Umbilical cord (tissue), 2 donors: Measurements from ENCODE around the gene EFNB3. TPM values are rescaled to one million over a fixed set of nuclear protein-coding genes. Genes with fewer than 3 reads are reported as not detected.

Source experiments
- DNase-seq: peaks from one replicate; pipeline ENCODE4 v3.0.0-alpha.2; 2015; ENCODE audit warnings: low spot score
- total RNA-seq: library from RNA; depleted of rRNA; stranded (reverse); fragments of >200 nt; gene quantifications from one replicate; pipeline ENCODE4 v1.2.3, GENCODE V29; 2014; ENCODE audit warnings: low replicate concordance; ENCODE audit not compliant: insufficient read depth

Gene EFNB3
- total RNA-seq, 1 donor from 2014 or later, result 1.9 TPM

DNA sequence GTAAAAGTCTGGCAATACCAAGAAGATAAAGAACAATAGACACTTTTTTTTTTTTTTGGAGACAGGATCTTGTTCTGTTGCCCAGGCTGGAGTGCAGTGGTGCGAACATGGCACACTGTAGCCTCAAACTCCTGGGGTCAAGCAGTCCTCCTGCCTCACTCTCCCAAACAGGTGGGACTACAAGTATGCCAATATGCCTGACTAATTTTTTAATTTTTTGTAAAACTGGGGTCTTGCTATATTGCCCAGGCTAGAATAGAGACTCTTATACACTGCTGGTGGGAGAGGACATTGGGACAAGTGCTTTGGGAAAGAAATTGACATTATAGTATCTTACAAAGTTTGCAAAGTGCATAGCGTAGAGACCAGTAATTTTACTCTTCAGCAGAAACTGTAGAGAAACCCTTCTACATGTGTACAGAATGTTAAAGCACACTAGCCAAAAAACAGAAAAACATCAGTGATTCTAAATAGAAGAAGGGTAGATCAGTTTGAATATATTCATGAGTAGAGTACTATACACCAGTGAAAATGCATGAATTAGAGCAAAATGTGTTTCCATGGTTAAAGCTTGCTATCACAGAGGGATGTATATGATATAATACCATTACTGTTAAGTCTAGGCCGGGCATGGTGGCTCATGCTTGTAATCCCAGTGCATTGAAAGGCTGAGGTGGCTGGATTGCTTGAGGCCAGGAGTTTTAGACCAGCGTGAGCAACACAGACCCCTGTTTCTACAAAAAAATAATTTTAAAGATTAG, 7.0 kb upstream of the EFNB3 start:
- no peak for DNase-seq

DNA sequence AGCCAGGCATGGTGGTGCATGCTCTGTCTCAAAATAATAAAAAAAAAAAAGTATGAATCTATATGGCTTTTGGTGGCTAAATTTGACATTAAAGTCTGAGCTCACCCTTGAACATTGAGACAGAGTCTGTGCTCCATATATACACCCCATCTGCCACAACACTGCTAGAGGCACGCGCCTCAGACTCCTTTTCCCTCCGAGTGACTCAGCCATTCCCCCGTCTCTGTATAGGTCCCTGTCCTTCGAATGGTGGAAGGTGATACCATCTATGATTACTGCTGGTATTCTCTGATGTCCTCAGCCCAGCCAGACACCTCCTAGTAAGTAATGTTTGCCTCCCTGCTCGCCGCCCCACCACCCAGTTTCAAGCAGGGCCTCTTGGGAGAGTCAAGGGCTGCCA, 4.5 kb upstream of the EFNB3 start:
- DNase-seq, result no peak

DNA sequence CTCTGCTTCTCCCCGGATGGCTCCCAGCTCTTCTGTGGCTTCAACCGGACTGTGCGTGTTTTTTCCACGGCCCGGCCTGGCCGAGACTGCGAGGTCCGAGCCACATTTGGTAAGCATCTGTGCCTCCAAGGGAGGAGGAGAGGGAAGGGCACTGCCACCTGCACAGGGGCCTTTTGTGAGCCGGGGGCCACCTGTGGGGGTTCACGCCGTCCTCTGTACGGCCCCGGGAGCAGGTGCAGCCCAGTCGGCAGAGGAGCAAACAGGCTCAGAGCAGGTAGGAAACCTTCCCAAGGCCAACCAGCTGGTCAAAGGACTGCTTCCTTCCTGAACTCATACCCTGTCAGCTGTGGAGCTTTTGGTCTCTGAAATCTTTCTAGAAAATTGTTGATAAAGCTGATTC, 3.3 kb upstream of the EFNB3 start:
- DNase-seq, result no peak

DNA sequence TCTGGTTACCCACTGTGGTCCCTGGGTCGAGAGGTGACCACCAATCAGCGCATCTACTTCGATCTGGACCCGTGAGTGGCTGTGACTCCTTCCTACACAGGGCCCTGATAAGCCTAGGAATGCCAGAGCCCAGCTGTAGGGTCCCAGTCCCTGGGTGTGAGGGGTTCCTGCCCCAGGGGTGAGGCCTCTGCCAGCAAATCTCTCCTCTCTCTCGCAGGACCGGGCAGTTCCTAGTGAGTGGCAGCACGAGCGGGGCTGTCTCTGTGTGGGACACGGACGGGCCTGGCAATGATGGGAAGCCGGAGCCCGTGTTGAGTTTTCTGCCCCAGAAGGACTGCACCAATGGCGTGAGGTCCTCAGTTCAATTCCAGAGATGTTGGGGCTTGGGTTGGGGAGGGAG, 2.2 kb upstream of the EFNB3 start:
- DNase-seq, result no peak

DNA sequence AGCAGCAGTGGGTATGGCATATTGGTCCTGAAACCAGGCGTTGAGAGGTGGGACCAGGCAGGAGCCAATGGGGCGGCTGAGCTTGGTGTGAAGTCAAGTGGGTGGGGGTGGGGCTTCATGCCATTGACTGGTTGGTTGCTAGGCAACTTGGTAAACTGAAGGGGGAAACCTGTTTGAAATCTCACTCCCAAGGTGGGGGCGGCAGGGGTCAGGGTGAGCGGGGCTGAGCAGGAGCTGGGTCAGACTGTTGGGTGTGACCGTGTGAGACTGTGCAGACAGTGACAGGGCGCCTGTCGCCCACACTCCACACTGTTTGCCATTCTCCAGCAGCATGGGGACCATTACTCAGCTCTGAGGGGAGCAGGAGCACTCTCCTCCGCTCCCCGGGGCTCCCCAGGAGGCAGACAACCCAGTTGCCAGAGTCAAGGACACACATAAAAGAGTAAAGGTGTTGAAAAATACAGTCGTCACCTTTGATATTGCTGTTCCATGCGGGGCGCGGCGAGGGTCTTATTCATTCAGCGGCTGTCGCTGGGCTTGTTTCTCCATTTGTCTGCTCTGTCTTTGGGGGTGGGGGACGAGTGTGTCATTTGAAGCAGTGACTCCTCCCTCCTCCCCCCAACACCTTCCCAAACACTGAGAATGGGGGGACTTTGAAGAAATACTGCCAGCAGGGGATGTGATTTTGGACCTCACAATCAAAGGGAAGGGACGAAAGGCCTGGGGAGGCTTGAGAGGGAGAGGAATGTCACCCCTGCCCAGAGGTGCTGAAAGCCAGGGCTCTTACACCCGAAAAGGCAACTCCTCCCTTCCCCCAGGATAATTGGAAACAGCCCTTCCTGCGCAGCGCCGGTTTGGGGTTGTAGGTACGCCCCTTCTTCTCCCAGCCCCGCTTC, 1.2 kb upstream of the EFNB3 start:
- peak; percentile 80 for DNase-seq

DNA sequence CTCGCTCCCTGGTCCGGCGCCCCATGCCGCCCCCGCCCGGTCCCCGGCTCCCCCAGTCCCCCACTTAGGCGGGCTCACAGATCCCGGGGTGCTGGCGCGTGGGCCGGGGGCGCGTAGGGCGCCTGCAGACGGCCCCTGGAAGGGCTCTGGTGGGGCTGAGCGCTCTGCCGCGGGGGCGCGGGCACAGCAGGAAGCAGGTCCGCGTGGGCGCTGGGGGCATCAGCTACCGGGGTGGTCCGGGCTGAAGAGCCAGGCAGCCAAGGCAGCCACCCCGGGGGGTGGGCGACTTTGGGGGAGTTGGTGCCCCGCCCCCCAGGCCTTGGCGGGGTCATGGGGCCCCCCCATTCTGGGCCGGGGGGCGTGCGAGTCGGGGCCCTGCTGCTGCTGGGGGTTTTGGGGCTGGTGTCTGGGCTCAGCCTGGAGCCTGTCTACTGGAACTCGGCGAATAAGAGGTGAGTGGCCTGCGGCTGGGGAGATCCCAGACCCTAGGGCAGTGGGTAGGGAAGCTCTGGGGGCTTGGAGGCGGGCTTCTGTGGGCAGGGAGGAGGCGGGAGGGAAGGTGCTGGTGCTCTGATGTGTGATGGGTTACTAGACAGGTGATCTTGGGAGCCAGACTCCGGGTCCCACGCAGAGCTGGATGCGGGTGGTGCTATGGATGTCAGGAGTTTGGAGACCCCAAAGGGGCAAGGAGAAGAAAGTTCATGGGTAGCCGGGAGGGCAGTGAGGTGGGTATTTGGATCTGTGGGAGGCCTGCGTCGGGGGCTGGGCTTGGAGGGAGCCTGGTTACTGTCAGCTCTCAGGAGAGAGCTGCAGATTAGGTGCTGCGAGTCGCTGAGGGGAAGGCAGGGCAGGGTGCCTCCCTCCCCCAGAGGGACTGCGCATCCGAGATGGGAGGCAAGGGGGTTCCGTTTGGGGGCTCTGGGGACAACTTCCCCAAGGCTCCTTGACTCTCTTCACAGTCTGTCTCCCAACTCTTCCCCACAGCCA, 560 bp downstream of the EFNB3 start:
- DNase-seq, result peak; percentile 65

DNA sequence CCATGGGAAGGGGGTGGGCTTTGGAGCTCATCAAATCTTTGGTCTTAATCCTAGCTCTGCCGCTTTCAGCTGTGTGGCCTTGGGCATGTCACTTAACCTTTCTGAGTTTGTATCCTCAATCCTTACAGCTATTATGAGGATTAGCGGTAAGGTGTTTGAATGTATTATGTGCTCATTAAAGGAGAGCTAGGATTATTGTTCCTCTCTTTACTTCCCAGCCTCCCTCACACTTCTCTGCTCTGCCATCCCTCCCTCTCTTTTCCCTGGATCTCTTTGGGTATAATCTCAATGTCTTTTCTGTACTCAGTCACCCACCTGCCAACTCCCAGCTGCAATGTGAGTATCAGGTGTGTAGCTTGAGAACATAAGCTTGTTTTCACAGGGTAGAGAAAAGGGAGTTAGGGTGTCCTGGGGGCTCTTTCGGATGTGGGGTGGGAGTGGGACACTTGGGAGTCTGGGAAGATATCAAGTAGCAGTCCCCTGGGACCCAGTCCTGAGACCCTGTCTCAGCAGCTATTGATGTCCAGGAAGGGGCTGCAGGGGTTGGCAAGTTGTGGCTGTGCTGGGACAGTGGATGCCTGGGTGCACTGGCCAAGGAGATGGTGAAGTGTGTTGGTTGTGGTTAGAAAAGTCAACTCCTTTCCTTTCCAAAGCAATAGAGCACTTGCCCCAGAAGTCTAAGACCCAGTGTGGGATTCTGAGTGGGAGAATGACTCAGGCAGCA, 1.8 kb downstream of the EFNB3 start:
- no peak for DNase-seq

DNA sequence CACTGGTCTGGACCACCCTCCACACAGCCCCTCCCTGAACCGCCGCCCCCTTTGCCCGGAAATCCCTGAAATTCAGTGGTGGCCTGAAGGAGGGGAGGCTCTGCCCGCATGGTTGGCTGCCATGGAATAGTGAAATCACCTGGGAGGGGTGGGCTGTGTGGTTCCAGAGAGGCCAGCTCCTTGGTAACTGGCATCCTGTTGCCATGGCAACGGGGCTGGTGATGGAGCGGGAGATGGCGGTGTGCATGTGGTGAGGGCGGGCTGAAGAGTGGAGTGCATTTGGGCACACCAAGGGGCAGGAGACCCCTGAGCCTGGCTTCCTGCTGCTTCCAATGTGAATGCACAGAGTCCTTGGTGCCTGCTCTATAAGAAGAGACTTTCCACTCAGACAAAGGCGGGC, 2.4 kb downstream of the EFNB3 start:
- DNase-seq, result no peak

DNA sequence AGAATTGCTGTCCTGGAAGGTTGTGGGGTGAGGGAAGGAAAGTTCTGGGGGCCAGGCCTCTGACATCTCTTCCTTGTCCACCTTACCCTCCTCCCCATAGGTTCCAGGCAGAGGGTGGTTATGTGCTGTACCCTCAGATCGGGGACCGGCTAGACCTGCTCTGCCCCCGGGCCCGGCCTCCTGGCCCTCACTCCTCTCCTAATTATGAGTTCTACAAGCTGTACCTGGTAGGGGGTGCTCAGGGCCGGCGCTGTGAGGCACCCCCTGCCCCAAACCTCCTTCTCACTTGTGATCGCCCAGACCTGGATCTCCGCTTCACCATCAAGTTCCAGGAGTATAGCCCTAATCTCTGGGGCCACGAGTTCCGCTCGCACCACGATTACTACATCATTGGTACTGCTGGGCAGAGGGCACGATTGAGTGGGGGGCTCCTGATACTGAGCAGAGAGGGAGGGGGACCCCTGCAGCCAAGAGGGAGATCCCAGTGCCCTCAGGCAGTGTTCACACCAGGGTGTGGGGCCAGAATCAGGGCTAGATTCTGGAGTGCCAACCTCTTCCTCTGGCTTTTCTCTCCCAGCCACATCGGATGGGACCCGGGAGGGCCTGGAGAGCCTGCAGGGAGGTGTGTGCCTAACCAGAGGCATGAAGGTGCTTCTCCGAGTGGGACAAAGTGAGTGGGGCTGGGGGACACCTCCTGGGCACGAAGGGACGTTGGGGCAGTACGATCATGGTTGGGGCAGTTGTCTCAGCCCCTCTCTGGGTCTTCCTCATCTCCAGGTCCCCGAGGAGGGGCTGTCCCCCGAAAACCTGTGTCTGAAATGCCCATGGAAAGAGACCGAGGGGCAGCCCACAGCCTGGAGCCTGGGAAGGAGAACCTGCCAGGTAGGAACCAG, 3.1 kb downstream of the EFNB3 start:
- no peak for DNase-seq

DNA sequence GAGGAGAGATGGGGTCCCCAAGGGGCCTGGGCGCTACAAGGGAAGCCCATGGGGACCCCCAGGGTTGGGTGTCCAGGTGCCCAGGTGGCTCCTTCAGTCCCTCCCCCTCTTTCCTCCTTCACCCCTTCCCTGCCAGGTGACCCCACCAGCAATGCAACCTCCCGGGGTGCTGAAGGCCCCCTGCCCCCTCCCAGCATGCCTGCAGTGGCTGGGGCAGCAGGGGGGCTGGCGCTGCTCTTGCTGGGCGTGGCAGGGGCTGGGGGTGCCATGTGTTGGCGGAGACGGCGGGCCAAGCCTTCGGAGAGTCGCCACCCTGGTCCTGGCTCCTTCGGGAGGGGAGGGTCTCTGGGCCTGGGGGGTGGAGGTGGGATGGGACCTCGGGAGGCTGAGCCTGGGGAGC, 4.0 kb downstream of the EFNB3 start:
- no peak for DNase-seq

DNA sequence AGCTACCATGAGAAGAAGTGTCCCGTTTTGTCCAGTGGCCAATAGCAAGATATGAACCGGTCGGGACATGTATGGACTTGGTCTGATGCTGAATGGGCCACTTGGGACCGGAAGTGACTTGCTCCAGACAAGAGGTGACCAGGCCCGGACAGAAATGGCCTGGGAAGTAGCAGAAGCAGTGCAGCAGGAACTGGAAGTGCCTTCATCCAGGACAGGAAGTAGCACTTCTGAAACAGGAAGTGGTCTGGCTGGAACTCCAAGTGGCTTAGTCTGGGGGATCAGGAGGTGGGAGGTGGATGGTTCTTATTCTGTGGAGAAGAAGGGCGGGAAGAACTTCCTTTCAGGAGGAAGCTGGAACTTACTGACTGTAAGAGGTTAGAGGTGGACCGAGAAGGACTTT, 5.3 kb downstream of the EFNB3 start:
- no peak for DNase-seq

DNA sequence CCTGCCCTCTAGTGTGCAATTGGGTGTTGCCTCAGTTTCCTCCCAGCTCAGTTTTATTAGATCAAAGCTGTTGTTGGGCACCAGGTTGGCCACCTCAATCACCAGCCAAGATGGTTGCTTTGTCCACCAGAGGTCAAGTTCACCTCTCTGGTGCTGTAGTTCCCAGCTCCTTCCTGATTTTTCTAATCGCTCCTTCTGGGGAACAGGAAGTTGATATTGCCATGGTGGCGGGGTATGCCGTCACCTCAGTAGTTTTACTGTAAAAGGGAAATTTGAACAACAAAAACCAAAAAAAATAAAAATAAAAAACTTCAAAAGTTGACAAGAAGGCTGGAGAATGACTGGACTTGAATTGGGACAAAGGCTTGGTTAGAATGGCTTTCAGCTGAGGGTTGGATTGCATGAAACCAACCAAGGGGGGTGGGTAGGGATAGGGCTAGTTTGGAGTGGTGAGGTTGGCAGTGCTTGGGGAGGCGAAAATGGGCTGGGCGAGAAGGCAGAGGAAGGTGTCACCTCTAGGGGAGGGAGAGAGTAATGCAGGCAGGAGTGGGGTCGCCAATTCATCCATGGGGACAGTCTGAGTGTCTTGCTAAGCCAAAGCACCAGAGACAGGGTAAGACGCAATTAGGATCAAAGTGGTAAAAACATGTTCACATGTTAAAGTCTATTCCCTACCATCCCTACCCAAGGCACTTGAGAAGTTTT, 6.2 kb downstream of the EFNB3 start:
- no peak for DNase-seq

DNA sequence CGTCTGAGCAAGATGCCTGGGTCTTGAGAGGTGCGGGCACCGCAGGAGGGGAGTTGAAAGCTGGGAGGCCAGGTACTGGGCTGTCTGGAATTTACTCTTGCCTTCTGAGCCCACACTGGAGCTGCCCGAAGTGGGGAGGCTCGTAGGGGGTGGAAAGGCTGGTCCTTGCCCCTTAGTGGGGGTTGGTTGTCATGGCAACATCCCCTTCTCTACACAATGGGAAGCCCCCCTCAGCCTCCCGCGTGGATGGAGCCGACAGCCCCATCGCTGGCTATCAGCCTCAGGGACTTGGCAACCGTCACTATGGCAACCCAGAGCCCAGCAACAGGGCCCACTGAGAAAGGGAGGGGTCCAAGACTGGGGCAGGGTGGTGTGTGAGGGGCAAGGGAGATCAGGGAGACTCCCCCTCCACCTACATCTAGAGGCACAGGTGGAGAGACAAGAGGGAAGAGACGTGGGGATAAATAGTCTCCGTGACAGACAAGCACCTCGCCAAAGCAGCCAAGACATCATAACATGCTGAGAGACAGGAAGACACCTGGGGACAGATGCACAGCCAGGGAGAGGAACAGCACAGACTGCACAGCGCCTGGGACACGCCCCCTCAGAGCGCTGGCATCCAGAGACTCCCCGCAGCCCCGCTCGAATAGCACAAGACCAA, 7.2 kb downstream of the EFNB3 start:
- no peak for DNase-seq

DNA sequence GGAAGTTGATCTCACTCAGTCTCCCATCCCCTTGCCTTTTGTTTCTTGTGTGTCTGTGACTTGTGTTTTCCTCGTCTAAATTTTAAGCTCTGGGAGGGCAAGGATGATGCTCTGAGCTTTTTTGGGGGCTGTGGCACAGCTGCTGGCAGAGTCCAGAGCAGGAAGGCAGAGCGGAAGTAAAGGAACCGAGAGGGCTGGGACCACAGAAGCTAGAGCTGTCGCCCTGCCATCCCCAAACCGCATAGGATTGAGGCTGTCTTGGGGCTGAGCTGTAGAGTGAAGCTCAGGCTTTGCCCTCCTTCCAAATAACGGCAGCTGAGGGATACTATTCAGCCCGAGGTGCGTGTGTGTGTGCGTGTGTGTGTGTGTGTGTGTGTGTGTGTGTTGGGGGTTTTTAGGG, 8.8 kb downstream of the EFNB3 start:
- DNase-seq, result no peak

DNA sequence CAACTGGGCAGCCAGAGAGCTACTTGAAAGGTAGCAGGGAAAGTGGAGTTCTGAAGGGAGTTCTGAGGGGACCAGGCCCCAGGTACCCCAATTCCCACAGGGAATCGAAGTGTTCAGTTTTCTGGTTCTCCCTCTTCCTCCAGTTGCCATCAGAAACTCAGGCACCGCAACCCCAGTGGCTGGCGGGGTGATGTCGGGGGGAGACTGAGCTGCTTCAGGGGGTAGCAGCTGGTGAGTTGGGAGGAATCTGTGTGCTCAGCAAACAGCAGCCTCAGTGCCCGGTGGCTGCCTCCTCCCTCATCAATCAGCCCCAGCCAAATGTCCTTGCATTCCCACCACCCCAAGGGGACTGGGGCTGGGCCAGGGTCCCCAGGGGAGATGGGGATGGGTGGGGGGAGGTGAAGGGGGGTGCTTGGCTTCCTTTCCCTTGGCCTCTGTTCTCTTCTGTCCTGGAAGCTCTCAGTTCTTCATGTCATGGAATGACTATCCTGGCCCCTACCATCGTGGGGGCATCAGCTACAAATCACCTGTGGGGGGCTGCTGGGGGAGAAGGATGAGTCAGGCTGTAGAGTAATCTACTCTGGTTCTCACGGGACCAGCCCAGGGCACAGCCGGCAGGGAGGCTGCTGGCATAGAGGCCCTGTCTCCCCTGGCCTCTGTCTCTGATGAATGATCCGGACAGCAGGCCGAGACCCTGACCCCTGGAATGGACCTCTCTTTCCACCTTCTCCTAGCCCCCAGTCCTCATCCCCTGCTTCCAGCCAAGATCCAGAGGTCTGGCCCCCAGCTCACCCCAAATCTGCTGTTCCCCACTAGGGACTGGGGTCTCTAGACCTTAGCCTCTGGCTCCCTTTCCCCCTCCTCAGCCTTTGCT, 10.0 kb downstream of the EFNB3 start:
- DNase-seq, result no peak

DNA sequence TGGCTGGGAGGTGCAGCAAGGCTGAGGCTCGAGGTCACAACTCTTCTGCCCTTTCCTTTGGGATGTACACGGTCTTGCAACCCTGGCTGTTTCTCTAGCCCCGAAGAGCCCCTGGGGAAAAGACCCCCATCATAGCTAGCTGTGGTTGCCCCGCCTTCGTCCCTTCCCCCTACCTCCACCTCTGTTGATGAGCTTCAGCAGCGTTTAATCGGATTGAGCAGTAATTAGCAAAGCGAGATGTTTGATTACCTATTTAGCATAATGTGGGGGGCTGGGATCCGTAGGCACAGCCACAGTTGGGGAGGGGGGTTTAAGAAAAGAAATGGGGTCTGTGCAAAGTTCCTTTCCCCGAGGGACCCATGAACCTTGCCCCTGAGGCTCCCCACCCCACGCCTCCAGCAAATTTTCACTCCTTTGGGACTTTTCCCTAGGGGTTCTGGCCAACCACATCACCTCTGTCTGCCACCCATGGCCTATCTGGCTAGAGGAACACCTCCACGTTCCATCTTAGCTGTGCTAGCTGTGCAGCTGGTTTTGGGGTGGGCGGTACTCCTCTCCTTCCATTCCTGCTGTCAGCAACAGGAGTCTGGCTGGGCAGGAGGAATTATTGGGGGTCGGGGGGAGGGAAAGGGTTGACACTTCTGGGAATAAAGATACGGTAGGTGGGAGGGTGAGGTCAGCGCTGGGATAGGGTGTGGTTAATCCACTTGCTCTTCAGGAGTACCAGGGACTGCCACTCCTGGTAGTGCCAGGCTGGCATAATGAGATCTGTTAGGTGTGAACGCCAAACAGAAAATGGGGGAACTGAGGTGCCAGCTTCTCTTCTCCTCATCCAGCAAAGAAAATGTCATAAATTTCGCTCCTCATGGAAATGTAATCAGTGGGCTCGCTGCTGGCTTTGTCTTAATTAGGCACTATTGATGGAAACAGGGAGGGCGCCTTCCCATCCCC, 11.2 kb downstream of the EFNB3 start:
- DNase-seq, result no peak
